Kidney tubule cell (primary cell): ENCODE results near the gene TSSC4.

Experiments
- DNase-seq: peaks from one replicate; pipeline ENCODE4 v3.0.0-alpha.2; 2018; ENCODE audit warnings: low spot score

Gene TSSC4

DNA sequence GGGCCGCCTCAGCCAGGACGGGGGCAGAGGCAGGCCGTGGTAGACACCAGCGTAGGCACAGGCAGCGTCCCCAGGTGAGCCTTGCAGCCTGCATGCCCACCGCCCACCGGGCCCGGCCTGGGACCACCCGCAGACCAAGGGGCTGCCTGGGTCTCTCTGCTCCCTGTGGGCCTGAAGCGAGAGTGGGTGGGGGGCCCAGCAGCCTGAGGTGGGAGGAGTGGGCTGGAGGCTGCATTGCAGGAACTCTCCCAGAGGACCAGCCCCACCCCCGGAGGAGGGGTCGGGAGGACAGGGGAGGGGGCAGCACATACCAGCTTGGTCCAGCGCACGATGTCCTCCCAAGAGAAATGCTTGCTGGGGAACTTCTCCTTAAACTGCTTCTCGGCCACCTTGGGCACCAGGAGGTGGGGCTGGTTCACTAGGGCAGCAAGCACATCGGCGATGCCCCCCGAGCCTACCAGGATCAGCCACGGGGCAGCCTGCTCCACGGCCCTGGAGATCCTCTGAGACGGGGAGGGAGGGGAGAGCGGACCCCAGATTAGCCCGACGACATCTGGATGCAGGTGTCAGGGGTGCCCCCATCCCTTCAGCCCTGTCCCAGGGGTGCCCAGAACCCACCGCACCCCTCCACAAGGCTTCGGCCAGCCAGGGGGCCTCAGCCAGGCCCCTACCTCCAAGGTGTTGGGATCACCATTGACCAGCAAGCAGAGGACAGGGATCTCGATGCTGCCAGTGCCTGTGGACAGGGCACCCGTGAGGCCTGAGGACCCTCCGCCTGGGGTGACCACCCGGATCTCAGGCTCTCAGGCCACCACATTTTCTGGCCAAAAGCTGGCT, 17.5 kb downstream of the TSSC4 start:
- DNase-seq, result no peak

DNA sequence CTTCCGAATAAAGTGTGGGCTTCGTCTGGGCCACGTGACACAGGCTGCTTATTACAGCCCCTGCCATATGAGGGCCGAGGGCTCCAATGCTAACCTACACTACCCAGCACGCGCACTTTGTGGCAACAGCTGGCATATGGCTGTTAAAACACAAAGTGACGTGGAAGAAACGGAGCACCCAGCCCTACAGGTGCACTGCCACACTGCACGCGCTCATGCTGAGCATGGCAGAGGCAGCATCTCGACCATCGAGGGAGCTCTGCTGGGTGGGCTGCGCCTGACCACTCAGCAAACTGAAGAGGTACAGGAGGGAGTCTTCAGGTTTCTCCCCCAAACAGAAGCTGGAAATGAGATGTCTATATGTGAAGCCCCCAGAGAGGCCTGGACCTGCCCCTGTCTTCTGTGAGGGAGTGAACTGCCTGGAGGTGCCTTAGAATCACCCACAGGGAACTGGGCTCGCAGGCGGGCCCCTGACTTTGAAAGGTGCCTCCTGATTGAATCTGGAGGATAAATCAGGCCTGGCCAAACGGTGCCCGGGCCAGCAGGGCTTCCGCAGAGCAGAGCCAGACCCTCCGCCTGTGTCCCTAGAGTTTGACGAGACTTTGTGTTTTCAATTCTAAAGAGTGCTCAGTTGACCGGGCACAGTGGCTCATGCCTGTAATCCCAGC, 18.3 kb downstream of the TSSC4 start:
- no peak for DNase-seq

DNA sequence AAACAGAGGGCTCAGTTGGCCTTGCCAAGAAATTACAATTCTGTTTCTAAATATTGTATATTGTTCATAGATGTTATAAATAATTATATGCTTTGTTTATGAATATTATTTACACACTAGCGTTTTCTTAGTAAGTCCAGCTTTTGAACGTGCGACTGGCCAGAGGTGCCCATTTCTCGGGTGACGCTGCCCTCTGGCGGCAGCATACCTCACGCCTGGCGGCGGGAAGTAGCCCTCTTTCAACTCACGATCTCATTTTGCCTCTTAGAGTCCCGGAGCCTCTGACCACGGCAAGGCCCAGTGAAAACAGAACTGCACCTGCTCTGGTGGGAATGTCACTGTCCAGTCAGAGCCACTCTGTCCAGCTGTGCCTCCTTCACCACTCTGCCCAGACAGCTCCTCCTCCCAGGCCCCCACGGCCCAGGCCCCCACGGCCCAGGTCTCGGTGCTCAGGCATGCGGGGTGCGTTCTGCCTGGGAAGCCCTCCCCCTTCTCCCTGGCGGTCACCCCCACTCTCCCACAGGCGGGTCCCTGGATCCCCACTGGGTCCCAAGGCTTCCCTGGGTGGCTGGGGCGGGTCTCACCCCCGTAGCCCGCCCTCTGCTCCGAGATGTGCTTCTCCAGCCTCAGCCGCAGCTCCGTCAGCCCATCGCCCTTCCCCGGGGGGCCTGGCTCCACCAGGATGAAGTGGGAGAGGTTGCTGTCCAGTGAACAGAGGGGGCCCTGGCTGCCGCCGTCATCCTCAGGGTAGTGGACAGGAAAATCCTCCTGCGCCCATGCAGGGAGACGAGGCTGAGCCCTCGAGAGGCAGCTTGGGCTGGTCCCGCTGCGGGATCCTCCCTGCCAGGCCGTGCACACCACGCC, 19.3 kb downstream of the TSSC4 start:
- DNase-seq, result peak; percentile 72

DNA sequence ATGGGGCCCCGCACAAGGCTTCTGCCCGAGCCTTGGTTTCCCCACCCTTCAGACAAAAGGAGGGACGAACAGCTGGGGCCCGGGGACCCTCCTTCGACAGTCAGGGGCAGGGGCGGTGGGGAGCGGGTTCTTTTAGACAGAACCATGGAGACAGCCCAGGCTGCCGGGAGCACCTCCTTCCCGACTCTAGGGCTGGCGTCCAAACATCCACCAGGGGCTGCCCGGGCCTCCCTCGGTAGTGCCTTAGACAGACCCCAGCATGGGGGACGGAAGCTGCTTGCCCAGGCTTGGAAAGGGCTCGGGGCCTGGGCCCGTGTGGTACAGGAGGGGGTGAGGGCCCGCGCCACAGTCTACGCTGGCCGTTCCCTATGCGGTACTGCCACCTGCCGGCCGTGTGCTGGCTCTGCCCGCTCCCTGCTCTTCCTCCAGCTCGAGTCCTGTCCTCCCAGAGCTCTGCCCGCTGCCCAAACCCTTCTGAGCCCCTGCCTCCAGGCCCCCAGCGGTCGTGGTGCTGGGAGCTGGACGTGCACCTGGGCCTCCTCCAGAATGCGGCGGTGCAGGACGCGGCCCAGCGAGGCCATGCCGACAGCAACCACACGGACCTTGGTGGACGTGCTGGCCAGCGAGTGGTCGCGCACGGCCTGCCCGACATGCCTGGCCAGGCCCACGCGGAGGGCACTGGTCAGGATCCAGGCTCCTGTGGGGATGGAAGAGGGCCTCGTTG, 20.1 kb downstream of the TSSC4 start:
- DNase-seq, result peak; percentile 67

DNA sequence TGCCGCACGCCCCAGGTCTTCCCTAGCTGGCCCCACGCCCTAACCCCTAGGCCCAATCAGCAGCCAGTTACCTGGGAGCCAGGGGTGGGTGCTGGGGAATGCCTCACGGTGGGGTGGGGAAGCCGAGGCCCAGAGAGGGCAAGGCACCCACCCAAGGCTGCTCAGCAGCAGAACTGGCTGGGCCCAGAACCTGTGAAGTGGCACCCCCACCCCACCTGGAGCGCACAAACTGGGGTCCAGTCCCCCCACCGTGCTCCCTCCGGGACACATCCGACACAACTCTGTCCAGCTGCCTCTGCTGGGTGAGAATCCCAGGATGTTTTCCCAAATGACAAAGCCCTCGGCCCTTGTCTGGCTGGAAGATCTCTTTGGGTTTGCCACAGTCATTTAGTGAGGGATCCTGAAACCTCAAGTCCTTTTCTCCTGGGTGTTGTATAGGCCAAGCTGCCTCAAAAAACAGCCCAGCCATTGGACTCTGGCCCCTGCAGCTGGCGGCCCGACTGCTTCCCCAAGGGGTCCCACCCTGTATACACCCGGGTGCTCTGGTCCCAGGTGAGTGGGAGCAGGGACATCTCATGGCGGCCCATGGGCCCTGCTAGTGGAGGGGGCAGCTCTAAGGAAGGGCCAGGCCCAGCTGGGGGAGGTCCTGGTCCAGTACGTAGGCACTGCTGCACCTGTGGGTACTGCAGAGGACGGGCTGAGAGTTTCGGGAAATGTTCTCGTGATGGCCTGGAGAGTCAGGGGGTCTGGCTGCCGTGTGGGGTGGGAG, 20.9 kb downstream of the TSSC4 start:
- DNase-seq, result no peak

DNA sequence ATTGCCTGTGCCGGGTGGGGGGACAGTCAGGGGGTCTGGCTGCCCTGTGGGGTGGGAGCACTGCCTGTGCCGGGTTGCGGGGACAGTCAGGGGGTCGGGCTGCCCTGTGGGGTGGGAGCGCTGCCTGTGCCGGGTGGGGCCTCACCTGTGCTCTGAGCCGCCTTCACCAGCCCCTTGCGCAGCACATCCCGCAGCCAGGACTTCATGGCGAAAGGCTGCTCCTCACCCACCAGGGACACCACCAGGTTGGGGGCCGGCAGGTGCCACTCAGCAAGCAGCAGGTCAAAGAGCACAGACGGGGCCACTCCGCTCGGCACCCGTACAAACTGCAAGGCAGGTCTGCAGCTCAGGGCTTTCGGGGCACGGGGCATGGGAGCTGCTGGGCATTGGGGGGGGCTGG, 21.4 kb downstream of the TSSC4 start:
- no peak for DNase-seq

DNA sequence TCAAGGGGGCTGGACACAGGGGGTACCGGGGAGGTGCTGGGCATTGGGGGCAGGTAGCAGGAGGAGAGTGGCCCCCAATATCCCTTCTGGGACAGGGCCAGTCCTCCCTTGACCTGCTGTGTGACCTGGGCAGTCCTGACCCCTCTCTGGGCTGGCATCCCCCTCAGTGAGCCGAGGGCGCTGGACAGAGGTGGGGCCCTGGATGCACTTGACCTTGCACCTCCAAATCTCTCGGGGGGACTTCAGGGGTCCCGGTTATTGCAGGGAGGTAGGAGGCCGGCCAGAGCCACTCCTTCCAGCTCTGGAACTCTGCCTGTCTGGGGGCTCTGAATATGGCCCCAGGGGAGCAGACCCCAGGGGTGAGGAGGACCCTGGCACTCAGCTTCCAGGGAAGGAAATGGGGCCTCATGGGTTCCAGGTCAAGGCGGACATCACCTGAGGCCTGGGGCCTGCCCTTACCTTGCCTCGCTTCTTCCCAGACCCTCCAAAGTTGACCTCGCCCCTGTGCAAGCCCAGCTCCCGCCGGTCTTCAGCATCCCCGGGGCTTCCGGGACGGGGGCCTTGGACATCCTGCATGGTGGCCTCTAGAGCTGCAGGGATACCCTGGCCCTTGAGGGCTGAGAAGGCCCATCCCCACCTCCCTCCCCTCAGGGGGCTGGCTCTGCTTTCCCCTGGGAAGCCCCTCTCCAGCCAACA, 22.1 kb downstream of the TSSC4 start:
- DNase-seq, result no peak

DNA sequence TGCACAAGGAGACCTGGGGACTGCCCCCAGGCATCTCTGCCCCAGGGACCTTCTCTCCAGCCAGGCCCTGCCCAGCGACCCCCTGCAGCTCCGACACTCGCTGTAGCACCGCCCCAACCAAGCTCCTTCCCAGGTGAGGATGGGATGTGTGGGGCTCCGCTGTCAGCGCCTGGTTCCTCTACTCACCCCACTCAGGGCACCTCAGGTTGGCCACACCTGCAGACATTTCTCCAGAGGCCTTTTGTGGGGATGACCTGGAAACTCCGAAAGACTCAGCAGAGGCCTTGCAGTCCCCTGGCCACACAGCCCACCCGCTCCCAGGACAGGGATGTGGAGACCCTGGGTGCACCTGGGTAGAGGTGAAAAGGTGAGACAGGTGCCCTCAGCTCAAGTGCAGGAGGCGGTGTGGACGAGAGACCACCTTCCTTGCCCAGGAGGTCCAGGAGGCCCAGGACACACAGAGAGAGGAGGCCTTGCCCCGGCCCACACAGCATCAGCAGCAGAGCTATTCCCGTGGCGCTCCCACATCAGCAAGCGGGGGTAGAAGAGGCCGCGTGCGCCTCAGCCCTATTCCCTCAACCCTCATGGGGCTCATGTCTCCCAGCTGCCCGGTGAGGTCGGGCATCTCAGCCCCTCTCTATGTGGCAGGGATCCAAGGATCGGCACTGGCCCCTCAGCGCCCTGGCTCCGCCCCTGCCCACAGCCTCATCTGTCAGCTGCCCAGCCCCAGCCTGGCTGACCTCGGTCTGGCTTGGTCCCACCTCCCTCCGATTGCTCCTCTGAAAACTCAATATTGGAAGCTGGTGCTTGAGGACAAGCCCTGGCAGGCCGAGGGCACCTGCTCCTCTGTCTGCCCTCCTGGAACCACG, 22.8 kb downstream of the TSSC4 start:
- no peak for DNase-seq

DNA sequence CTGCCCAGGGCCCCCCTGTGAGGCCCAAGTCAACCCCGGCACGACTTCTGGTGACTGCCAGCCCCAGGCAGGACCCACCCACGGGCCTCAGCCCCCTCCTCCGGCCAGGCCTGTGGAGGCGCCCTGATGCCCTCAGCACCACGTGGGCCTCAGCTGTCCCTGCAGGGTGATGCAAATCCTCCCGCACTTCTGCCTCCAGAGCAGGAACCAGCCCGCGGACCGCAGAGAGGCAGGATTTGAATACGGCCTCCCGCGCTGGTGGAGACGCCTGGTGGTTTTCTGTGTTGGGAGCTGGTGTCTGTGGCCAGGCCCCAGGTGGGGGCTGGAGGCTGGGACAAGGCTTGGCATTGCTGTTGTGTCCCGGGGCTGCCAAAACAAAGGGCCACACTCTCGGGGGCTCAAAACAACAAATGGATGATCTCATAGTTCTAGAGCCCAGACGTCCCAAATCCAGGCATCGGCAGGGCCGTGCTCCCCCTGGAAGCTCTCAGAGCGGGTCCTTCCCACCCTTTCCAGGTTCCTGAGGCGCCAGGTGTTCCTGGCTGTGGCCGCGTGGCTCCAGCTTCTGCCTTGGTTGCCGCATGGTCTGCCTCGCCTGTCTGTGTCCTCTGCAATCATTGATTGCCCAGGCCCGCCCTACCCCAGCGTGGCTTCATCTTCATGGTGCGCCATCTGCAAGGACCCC, 24.4 kb downstream of the TSSC4 start:
- no peak for DNase-seq

DNA sequence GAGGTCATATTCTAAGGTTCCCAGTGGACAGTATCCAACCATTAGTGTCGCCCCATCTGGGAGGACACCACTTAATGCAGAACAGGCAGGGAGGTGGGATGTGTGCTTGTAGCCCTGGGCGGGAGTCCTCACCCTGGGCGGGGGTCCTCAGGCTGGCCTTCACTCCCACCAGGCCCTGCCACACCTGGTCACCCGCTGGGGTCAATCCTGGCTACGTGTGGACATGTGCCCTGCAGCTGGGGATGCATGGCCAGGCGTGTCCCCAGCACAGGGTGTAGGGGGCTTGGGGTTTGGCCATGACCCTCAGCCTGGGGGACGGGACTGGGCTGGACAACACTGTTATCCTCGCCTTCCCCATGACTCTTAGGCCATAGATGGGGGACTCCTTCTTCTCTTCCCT, 25.0 kb downstream of the TSSC4 start:
- DNase-seq, result no peak

DNA sequence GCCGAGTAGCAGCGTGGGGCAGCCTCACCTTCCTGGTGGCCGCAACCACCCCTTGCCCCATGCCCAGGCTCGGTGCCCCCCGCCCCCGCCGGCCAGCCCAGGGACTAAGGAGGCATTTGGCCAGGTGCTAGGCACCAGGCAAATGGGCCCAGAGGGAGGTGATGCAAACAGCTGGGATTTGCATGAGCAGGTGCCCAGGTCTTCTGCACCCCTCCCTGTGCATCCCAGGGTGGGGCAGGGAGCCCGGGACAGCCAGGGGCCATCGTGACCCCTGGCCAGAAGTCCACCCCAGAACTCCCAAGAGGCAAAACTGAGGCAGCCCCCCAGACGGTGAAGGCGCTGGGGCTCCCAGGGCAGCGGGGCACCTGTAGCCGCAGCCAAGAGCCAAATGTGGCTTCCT, 25.7 kb downstream of the TSSC4 start:
- no peak for DNase-seq

DNA sequence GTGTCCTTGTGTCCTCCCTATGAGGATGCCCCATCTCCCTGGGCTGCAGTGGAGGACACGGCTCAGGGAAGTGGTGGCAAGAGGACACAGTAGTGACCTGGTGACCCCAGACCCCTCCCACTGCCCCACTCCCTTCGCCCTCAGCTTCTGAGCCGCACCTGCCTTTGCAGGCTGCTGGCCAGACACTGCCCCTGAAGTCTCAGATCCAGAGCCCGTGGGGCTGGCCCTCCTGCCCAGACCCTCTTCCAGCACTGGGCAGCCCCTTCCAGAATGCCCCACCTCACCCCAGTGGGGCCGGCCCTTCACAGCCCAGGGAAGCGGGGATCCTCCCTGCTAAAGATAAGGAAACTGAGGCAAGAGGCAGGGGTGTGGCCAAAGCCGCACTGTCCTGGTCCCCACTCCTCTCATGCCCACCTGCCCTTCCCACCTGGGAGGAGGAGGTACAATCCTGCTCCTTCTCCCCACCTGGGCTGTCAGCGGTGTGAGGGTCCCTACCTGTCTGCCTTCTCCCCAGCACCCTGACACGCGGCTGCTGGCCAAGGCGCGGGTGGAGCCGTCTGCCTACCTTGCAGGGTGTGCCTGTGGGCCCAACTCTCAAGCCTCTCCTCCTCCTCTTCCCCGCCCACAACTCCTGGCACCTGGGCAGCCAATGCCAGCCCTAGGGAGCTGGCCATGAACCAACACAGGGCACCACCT, 26.4 kb downstream of the TSSC4 start:
- no peak for DNase-seq

DNA sequence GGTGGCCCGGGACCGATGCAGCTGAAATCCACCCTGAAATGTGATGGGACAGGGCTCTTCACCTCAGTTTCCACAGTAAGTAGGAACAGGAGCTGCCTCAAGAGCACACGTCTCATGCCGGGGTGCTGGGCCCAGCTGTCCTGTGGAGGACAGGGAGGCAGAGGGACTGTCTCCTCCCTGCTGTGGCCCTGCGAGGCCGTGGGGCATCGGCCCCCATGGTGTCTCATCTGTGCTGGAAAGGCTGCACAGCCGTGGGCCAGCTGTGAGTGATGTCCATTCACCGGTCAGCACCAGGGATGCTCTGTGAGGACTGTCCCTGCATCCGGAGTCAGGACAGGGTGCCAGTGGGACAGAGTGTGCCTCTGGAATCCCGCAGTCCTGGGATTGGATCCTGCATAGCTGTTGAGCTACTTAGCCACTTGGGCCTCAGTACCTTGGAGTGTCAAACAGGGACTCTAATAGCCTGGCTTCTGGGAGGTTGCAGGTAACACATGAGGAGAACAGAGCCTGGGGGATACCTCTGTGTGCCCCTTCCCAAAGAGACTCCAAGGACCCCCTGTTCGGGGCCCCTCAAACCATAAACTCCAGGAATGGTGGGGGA, 27.3 kb downstream of the TSSC4 start:
- DNase-seq, result no peak

DNA sequence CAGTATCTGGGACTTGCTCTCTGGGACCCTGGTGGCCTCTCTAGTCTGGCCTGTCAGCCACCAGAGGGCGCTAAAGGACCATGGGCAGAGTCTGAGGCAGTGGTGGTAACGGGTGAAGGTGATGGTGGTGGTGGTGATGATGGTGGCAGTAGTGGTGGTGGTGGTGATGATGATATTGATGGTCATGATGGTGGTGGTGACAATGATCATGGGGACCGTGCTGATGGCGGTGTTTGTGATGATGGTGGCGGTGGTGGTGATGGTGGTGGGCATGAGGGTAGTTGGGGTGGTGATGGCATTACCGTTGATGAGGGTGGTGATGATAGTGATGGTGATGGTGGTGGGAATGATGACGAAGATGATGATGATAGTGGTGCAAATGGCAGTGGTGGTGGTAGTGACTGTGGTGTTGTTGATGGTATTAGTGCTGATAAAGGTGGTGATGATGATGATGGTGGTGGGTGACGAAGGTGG, 27.8 kb downstream of the TSSC4 start:
- peak; percentile 58 for DNase-seq

DNA sequence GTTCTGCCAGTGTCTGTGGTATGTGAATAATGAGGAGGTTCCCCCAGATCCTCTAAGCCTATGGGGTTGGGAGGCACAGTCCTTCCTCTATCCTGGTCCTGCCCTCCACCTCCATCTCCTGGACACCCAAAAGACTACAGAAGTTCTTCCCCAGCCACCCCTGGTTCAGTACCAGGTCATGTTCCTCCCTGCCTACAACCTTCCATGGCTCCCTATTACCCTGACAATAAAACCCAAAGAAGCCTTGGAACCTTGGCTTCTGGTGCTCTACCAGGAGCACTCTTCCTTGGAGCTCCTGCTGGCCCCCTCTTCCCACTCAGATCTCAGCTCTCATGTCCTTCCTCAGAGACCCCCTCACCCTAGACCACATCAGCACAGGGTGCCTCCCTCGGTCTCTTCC, 30.8 kb downstream of the TSSC4 start:
- DNase-seq, result no peak

DNA sequence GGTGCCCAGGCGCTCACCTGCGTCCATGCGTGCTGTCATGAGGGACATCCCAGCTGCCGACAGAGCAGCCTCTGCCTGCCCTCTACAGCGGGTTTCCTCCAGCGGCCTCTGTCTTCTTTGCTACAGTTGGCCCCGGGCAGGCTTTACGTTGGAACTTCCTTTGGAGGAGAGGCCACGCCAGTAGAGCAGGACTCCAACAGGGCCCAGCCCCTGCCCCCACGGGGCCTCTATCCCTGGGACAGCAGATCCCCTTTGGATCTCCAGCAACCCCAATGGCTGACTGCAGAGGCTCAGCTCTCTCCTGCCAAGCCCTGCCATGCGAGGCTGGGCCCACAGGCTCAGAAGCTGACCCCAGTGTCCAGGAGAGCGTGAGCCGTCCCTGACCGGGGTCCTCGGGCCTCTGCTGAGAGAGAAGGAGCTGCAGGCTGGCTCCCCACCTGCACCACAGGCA, 31.6 kb downstream of the TSSC4 start:
- no peak for DNase-seq

DNA sequence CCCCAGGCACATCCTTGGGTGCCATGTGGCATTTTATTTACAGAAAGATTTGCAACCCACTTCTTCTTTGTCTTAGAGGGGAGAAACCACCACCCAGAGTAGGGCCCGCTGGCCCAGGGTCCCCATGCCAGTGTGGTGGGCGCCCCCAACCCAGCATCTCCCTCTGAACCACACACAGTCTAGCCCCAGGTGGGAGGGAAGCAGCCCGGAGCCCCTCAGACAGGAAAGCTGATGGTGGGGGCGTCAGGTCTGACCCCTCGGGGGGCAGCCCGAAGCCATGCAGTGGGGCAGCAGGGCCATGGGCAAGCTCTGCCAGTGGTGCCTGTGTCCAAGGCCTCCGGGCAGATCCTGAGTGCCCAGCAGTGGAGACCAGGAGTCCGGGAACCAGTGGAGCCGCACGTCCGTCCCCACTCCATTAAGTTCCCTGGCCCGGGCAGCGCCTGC, 32.1 kb downstream of the TSSC4 start:
- no peak for DNase-seq
